Left ventricle myocardium superior (tissue), 1 donor: ENCODE measurements around the gene CHCHD6. TPM values are rescaled to one million over a fixed set of nuclear protein-coding genes. Genes with fewer than 3 reads are reported as not detected.

ENCODE experiments used
- ATAC-seq: fragments of 200-7000 bp; cut with Tn5 transposase; one replicate; pipeline ENCODE4 v1.9.1; 2020; ENCODE audit warnings: mild to moderate bottlenecking, moderate library complexity
- DNase-seq: peaks from one replicate; pipeline ENCODE4 v3.0.0-alpha.2; 2020
- intact Hi-C: fragments of 100-400 bp; cut with micrococcal nuclease; formaldehyde crosslinking; loops from one replicate; pipeline ENCODE4 v1.11.0; 2022
- total RNA-seq: library from RNA; stranded (reverse); fragmentation: NEBNext Ultra II Directional; extraction: Animal tissue kit (Norgen Biotek cat#: 25700); gene quantifications from one replicate; pipeline ENCODE4 v1.2.1, GENCODE V29; 2021
- donor health status: DM: no; HTN: yes; CAD: no; lungs with severe emphysema.

CHCHD6 gene
- total RNA-seq, 1 donor from 2014 or later, result 10.1 TPM

DNA sequence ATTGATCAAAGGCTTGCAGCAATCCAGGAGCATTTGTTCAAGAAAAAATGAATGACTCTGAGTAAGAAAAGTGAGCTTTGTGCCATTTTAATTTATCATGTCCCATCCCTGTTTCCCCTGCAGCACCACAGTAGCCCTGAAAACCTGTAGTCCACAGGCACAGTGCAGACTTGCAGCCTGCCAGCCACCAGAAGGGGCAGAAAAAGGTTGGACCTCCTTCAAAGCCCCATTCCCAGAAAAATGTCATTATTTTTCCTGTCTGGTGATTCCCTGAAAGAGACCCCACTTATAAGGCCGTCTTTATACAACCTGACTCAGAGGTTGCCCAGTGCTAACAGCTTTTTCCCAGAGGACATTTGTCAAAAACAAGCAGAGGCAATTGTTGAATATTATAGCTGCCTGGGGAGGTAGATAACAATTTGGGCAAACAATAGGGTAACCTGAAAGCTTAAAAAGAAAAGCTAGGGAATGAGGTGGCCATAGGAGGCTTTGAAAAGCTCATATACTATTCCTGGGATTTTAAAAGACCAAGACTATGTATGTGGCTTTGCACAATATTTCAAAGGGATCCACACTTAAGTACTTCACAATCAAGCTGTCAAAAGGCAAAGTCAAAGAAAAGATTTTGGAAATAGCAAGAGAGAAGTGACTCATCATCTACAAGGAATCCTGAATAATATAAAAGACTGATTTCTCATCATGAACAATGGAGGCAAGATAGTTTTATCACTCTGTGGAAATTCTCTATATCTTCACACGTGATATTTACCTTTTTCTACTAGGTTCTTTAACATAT, 142.1 kb downstream of the CHCHD6 start:
- DNase-seq (no peak), ATAC-seq (no peak)
- intact Hi-C loops, result no loop called here

GRCh38 chr3:126847061-126847460, 143.0 kb downstream of the CHCHD6 start:
- ATAC-seq, result no peak

GRCh38 chr3:126848991-126849390, 145.0 kb downstream of the CHCHD6 start:
- ATAC-seq (no peak), DNase-seq (no peak)
- intact Hi-C loops, result no loop called here

More at GRCh38 chr3:126847061-126847460, 143.0 kb downstream of the CHCHD6 start:
- intact Hi-C loops, result no loop called here
- DNase-seq, result no peak

- DNase-seq, result no peak
- intact Hi-C loops, result no loop called here
- ATAC-seq, result peak; percentile 64
Measured at GRCh38 chr3:126849768-126850167, 145.7 kb downstream of the CHCHD6 start.

DNA sequence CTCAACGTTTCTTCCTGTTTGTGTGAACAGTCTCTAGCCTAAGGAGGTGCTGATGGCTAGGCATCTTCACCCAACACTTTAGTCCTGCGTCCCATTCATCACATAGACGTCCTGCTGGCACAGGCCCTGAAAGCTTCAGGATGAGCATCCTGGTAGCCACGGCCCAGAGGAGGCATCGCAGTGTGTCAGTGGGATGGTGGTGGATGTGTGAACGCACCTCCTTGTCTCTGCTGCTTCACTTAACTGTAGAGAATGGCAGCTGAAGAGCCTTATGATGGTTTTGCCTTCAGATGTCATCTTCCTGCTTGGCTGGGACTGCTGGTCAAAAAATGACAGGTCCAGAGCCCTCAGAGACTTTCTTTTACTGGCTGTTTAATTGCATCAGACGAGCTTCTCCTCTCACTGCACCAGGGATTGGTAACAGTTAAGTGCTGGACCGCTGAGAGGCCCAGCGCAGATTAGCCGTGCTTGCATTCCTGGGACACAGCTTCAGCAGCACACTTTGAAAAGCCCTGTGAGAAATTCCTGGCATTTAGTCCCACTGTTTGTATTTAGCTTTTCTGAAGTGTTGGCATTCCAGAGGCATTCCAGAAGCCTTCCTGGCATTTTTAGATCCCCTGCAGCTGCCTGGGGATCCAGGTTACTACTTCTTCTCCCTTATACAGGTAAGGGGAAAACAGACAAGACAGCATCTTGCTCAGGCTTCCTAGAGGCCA, 146.5 kb downstream of the CHCHD6 start:
- peak; percentile 92 for ATAC-seq
- peak; percentile 61 for DNase-seq

DNA sequence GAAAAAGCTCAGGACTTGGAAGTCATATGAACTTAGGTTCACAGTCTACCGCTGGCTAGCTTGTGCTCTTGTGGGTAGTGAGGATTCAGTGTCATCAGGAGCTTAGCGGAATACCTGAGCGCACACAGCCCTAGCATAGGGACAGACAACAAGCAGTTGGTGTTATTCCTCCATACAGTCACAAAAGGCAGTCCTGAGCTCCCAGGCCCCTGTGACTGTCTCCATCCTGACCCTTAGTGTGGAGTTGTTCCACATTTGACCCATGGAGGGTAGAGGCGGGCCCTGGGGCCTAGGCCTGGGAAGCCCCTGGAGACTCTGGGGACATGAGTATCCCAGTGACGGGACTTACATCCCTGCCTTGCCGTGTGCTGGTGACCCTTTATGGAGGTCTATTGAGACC, 147.3 kb downstream of the CHCHD6 start:
- intact Hi-C loops, result no loop called here
- ATAC-seq (no peak), DNase-seq (no peak)

More for the DNA sequence above, 146.5 kb downstream of the CHCHD6 start:
- intact Hi-C loops, result no loop called here

DNA sequence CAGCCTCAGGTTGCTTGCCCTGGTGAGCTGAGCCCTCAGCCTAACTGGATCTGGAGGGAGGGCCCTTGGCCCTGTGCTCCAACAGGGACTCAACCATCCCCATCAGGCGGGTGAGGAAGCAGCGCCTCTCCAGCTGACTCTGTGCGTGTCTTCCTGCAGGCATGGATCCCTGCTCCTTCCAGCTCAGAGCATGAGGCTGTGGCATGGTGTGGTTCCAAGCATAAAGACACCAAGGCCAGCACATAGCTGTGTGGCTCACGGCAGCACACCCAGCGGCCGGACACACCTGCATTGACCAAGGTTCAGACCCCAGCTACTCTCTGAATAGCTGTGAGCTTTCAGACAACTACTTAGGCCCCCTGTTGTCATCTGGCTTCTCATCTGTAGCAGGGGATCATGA, 147.9 kb downstream of the CHCHD6 start:
- no peak for DNase-seq
- intact Hi-C loops, result no loop called here
- ATAC-seq, result no peak

DNA sequence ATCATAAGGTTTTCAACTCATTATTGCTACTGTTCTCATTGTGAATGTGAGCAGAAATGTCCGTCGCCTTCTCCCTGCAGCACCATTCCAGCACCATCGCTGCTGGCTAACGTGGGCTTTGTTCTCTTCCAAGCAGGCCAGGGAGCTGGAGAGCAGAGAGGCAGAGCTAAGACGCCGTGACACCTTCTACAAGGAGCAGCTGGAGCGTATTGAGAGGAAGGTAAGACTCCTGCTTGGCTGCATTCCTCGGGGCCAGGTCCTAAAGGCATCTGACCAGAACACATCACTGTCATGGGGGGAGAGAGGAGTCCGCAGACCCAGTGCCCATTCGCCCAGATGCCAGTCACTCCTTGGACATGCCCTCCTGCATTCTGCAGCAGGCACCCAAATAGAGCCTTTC, 148.5 kb downstream of the CHCHD6 start:
- DNase-seq, result no peak
- intact Hi-C loops, result no loop called here
- ATAC-seq, result no peak

- intact Hi-C loops, result no loop called here
- no peak for ATAC-seq
- no peak for DNase-seq
Measured at GRCh38 chr3:126854666-126855065, 150.6 kb downstream of the CHCHD6 start.

DNA sequence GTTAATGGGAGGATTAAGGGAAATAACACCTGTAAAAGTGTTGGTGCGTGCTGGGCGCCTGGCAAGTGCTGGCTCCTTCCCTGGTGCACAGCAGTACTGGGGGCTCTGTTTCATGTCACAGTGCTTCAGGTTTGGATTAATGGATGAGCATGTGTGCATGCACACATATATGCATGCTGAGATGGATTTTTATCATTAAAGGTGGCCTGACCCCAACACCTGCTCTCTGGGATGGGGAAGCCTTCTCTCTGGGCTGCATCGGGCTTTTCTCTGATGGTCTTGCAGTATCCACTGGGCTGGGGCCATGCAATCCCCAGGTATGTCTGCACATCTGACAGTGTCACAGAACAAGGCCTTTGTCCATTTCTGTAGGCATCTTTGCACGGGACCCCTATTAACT, 151.3 kb downstream of the CHCHD6 start:
- intact Hi-C loops, result no loop called here
- DNase-seq, result no peak
- no peak for ATAC-seq

- intact Hi-C loops, result no loop called here
- DNase-seq, result no peak
- peak; percentile 77 for ATAC-seq
Measured at GRCh38 chr3:126857928-126858327, 153.9 kb downstream of the CHCHD6 start.

- intact Hi-C loops, result no loop called here
Measured at GRCh38 chr3:126858401-126858800, 154.4 kb downstream of the CHCHD6 start.

GRCh38 chr3:126858887-126859286, 154.8 kb downstream of the CHCHD6 start:
- DNase-seq (no peak), ATAC-seq (peak; percentile 12)
- intact Hi-C loops, result no loop called here

More at GRCh38 chr3:126858401-126858800, 154.4 kb downstream of the CHCHD6 start:
- DNase-seq (no peak), ATAC-seq (peak; percentile 18)

DNA sequence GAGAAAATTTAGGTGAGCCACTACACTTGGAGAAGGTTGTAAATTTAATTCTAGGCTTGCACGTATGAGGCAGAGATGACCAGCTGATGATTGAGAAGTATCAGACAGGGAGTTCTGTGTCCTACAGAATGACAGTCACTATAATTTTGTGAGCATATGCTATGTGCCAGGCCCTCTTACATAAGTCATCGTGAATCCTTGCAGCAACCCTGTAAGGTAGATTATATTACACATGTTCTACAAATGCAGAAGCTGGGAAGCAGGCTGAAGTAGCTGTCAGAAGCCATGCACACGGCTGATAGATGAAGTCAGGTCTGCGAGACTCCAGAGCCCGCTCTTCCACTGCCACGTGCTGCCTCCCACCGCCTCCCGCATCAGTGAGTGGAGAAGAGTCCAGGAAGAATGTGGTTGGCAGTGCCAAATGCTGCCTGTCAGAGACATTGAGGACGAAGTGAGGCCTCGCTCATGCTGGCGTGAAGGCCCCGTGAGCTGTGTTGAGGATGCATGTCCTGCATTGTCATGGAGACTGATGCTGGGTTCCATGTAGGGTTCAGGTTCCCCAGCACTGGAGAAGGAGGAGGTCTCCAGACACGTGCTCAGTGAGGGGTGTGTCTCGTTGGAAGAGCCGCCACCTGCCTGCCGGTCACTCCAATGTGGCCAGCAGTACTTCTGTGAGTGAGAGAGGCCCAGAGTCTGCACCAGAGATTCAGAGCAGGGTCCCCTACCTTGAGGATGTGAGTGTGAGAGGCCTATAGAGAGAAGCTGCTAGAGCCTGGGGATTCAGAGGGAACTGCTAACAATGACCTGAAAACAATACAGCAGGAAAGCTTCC, 155.6 kb downstream of the CHCHD6 start:
- ATAC-seq (no peak), DNase-seq (no peak)
- intact Hi-C loops, result no loop called here

- intact Hi-C loops, result no loop called here
- ATAC-seq (no peak), DNase-seq (no peak)
Measured at GRCh38 chr3:126865736-126866135, 161.7 kb downstream of the CHCHD6 start.

- DNase-seq, result no peak
- ATAC-seq, result peak; percentile 70
- intact Hi-C loops, result no loop called here
Measured at GRCh38 chr3:126866175-126866759, 162.2 kb downstream of the CHCHD6 start.

GRCh38 chr3:126867190-126867862, 163.3 kb downstream of the CHCHD6 start:
- ATAC-seq (no peak), DNase-seq (no peak)
- intact Hi-C loops, result no loop called here

DNA sequence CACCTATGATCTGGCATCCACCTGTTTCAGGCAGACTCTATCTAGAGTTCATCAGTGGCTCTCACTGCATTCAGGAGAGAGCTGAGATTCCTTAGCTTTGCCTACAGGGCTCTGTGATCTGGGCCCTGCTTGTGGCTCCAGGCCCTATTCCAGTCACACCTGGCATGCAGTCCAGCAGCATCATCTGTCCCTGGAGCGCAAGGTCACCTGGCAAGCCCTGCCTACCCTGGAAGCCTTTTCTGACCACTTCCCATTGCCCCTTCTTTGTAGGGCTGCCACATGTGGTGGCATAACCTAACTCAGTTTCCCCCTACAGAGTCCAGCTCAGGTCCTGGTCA, 163.8 kb downstream of the CHCHD6 start:
- intact Hi-C loops, result no loop called here
- DNase-seq (no peak), ATAC-seq (no peak)

DNA sequence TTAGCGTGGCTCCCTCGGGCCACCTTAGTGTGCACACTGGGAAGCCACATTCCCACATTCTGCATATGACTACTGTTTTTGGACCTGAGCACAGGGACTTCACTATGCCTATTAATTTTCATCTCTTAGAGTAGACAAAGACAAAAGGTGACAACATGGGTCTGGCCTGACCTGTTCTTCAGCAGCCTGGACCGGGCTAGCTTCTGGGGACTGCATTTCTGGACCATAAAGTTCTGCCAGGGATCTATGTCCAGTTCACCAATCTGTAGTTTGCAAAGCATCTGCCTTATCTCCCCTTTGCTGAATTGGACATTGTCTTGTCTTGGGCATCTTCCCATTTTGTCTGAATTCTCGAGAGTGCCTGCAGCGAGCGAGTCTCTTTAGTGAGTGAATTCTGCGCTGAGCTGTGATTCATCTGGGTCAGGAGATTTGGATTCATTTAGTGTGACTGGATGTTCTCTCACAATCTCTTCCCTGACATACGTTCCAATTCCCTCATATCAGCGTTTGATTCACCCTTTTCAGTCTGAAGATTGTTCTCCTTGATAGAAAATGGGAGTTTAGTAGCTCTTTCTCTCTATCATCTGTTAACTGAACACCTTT, 166.7 kb downstream of the CHCHD6 start:
- ATAC-seq, result peak; percentile 56
- intact Hi-C loops, result no loop called here

More for the DNA sequence above, 166.7 kb downstream of the CHCHD6 start:
- DNase-seq, result no peak
